Endothelial cell of umbilical vein (primary cell): Measurements from ENCODE around the gene LRRC59. TPM values are rescaled to one million over a fixed set of nuclear protein-coding genes. Genes with fewer than 3 reads are reported as not detected.

Experiments
- BruUV-seq: library from RNA; stranded (reverse); fragments of 400-500 nt; replicated peaks from 2 replicates; lab custom pipeline; 2021; lab: Mats Ljungman, UMichigan
- CTCF ChIA-PET: fragments of 300-600, 350-600 bp; sonication (Branson Sonifier 250); formaldehyde crosslinking; loops from one replicate; lab custom pipeline; 2021; ENCODE audit warnings: antibody characterized with exemption, inconsistent platforms; lab: Charles Lee
- POLR2A ChIA-PET: fragments of 300-600, 350-600 bp; sonication (Branson Sonifier 250); formaldehyde crosslinking; loops from one replicate; lab custom pipeline; 2021; ENCODE audit warnings: antibody characterized with exemption, inconsistent platforms; lab: Charles Lee
- DNase-seq: peaks from one replicate; pipeline ENCODE4 v3.0.0-alpha.2; 2011; ENCODE audit warnings: low read depth, low spot score
- FAIRE-seq: peaks from 2 replicates; lab custom pipeline; 2011; peaks lifted over from hg19 to GRCh38; lab: Jason Lieb, UNC
- H2AFZ ChIP-seq: 2 replicates; pipeline ENCODE4 v1.6.0; 2012; ENCODE audit warnings: low read depth, low read length, control low read depth, inconsistent platforms
- H3K27ac ChIP-seq: 2 replicates; pipeline ENCODE4 v1.5.1; 2011; ENCODE audit warnings: low read depth, mild to moderate bottlenecking, control low read depth, low read length, moderate library complexity; ENCODE audit not compliant: insufficient read depth
- H3K27me3 ChIP-seq, 2 experiments: 2 replicates each; pipeline versions ENCODE4 v1.6.0 to v1.6.1; 2011; ENCODE audit warnings: low read length in 2 of 2, mixed read lengths in 1 of 2; ENCODE audit not compliant: control insufficient read depth in 2 of 2, insufficient read depth in 2 of 2
- H3K36me3 ChIP-seq, 2 experiments: 2 replicates in 1 of 2; 3 replicates in 1 of 2; pipeline ENCODE4 v1.5.1; 2011; ENCODE audit warnings: low read length in 2 of 2, mild to moderate bottlenecking in 1 of 2, moderate library complexity in 1 of 2; ENCODE audit not compliant: control insufficient read depth in 2 of 2, insufficient read depth in 2 of 2; ENCODE audit errors: extremely low read depth in 1 of 2
- H3K4me1 ChIP-seq: 3 replicates; pipeline ENCODE4 v1.5.1; 2011; ENCODE audit warnings: mild to moderate bottlenecking, low read length; ENCODE audit not compliant: control insufficient read depth, insufficient read depth; ENCODE audit errors: extremely low read depth
- H3K4me2 ChIP-seq: 2 replicates; pipeline ENCODE4 v1.6.1; 2011; ENCODE audit warnings: low read length, control low read depth, mixed read lengths; ENCODE audit not compliant: insufficient read depth
- H3K4me3 ChIP-seq, 3 experiments: fragments of 200-600 bp in 1 of 3; sonication (generic), shearing (Covaris generic) in 1 of 3; replicated peaks in 1 of 3; 2 replicates each; pipeline ENCODE4 v1.5.1; 2011 to 2016; ENCODE audit warnings: control low read depth in 3 of 3, low read length in 3 of 3, mild to moderate bottlenecking in 2 of 3, inconsistent platforms in 1 of 3, low read depth in 1 of 3, moderate library complexity in 1 of 3; ENCODE audit not compliant: insufficient read depth in 1 of 3
- H3K79me2 ChIP-seq: 2 replicates; pipeline ENCODE4 v1.6.0; 2012; ENCODE audit warnings: low read length, inconsistent platforms; ENCODE audit not compliant: control insufficient read depth, insufficient read depth
- H3K9ac ChIP-seq: replicated peaks from 2 replicates; pipeline ENCODE3; 2011; ENCODE audit warnings: low read length, control low read depth; ENCODE audit not compliant: insufficient read depth; ENCODE audit errors: extremely low read depth
- H3K9me1 ChIP-seq: replicated peaks from 3 replicates; pipeline ENCODE4 v1.6.0; 2011; ENCODE audit warnings: mild to moderate bottlenecking, low read length; ENCODE audit not compliant: control insufficient read depth, insufficient read depth; ENCODE audit errors: extremely low read depth
- H3K9me3 ChIP-seq: replicated peaks from 2 replicates; pipeline ENCODE4 v1.5.1; 2012; ENCODE audit warnings: low read length, inconsistent platforms; ENCODE audit not compliant: control insufficient read depth, insufficient read depth
- H4K20me1 ChIP-seq: replicated peaks from 2 replicates; pipeline ENCODE3; 2011; ENCODE audit warnings: mild to moderate bottlenecking, low read length; ENCODE audit not compliant: control insufficient read depth, insufficient read depth; ENCODE audit errors: extremely low read depth
- EZH2 ChIP-seq: IDR thresholded peaks from 2 replicates; pipeline ENCODE4 v1.6.1; 2012; ENCODE audit warnings: borderline replicate concordance, low read depth, mild to moderate bottlenecking, moderate library complexity, low read length, inconsistent platforms; ENCODE audit not compliant: severe bottlenecking
- FOS ChIP-seq: IDR thresholded peaks from 2 replicates; pipeline ENCODE4 v1.6.1; 2011; ENCODE audit warnings: mild to moderate bottlenecking, low read length, moderate library complexity, borderline replicate concordance; ENCODE audit not compliant: insufficient read depth
- MYC ChIP-seq: IDR thresholded peaks from one replicate; pipeline ENCODE4 v1.6.1; 2011; ENCODE audit warnings: mild to moderate bottlenecking, low read depth, low read length
- POLR2AphosphoS5 ChIP-seq: IDR thresholded peaks from 2 replicates; pipeline ENCODE4 v1.6.1; 2012; ENCODE audit warnings: low read depth, mild to moderate bottlenecking, control low read depth, low read length, moderate library complexity; ENCODE audit not compliant: insufficient read depth
- dilution Hi-C: fragments of 300-500 bp; cut with MboI; formaldehyde crosslinking; loops from one replicate; pipeline ENCODE4 v1.15.0; 2019; ENCODE audit warnings: low sequenced_read_pairs; ENCODE audit not compliant: extremely low pct_ligation_motif_present
- intact Hi-C: fragments of 100-400 bp; cut with micrococcal nuclease; formaldehyde crosslinking; loops from one replicate; pipeline ENCODE4 v1.10.0; 2022
- polyA plus RNA-seq, 4 experiments: library from polyadenylated mRNA; depleted of rRNA in 3 of 4; stranded (reverse) in 3 of 4; unstranded in 1 of 4; fragments of >200 nt; gene quantifications; 2 replicates each; pipeline versions ENCODE4 v1.2.1 to v1.2.3, GENCODE V29; 2011 to 2012; ENCODE audit warnings: missing spikeins in 1 of 4
- total RNA-seq: library from RNA; stranded (reverse); gene quantifications from 2 replicates; pipeline ENCODE4 v1.2.3, GENCODE V29; 2021

The LRRC59 gene
- total and polyA plus RNA-seq, 2 donors (not counting 3 experiments of a cell fraction or from before 2014, with no cell fraction given), result 93.9 to 183 TPM

DNA sequence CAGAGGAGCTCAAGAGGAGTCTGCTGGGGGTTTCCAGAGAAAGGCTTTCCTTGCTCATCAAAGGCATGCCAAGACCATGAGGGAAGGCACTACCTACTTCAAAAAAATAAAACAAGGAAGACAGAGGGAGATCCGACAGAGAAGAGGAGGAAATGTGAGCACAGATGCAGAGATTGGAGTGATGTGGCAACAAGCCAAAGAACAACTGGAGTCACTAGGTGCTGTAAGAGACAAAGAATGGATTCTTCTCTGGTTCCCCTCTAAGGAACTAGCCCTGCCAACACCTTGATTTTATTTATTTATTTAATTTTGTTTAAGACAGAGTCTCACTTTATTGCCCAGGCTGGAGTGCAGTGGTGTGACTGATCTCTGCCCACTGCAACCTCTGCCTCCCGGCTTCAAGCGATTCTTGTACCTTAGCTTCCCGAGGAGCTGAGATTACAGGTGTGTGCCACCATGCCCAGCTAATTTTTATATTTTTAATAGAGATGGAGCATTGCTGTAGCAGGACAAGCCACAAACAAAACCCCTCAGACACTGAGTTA is 14.9 kb upstream of the LRRC59 start:
- intact Hi-C loops (no loop called here), dilution Hi-C loops (no loop called here)
- no peak for DNase-seq
- no TSS peak for BruUV-seq
- Histone ChIP-seq H3K4me1 (no peaks in the 10 kb centered on the region), H2AFZ (no peak overlapping the region), H3K9ac (no peak overlapping the region), H3K9me3 (no peaks in the 10 kb centered on the region), H3K27me3 (peaks cover 3 to 4% of the 10 kb centered on the region in 2 experiments), H3K4me3 (no peak overlapping the region), H3K4me2 (no peak overlapping the region), H3K79me2 (no peaks in the 10 kb centered on the region), H3K36me3 (no peaks in the 10 kb centered on the region), H3K27ac (no peak overlapping the region), H3K9me1 (no peaks in the 10 kb centered on the region), H4K20me1 (no peaks in the 10 kb centered on the region)
- ChIA-PET CTCF (interaction anchor here (1.3 kb wide), 1 partner anchor 14 kb away, joined by 3 read pairs; no protein-coding TSS in a partner anchor), POLR2A (interaction anchor here (0.6 kb wide), 1 partner anchor 12 kb away, joined by 3 read pairs; no protein-coding TSS in a partner anchor)
- TF ChIP-seq MYC (no peak), FOS (no peak)
- no peak for FAIRE-seq

- Histone ChIP-seq H3K4me1 (no peaks in the 10 kb centered on the region), H3K9me1 (no peaks in the 10 kb centered on the region), H3K9ac (no peak overlapping the region), H2AFZ (no peak overlapping the region), H3K4me2 (no peak overlapping the region), H3K4me3 (no peak overlapping the region), H3K9me3 (no peaks in the 10 kb centered on the region), H3K79me2 (no peaks in the 10 kb centered on the region), H4K20me1 (no peaks in the 10 kb centered on the region), H3K27me3 (peaks cover 15% of the 10 kb centered on the region in 2 experiments), H3K27ac (no peak overlapping the region), H3K36me3 (no peaks in the 10 kb centered on the region)
- ChIA-PET POLR2A (no interaction called here), CTCF (interaction anchor here (4.5 kb wide), 1 partner anchor 11 kb away, joined by 25 read pairs; the partner anchor contains the start of gene LRRC59)
- TF ChIP-seq POLR2AphosphoS5 (no peak), EZH2 (no peak)
- intact Hi-C loops (no loop called here), dilution Hi-C loops (no loop called here)
- BruUV-seq, result no TSS peak
- FAIRE-seq, result no peak
- no peak for DNase-seq
These were observed 10.6 kb upstream of the LRRC59 start for GRCh38 chr17:50407921-50408320.
